Transverse colon (tissue), 4 donors: ENCODE measurements around the gene DHX34. TPM values are rescaled to one million over a fixed set of nuclear protein-coding genes. Genes with fewer than 3 reads are reported as not detected.
"Not testable (repeated sequence)": the region's sequence is repeated elsewhere in the genome, so short reads cannot be mapped to it uniquely, and the experiment has no call there.

Experiments used
- DNase-seq: peaks from one replicate; pipeline ENCODE4 v3.0.0-alpha.2; 2019
- H3K27ac ChIP-seq, 4 donors: fragments of 200-600 bp; sonication (generic); 2 replicates each; pipeline ENCODE4 v1.5.1; 2016 to 2018; ENCODE audit warnings: inconsistent platforms in 4 of 4
- H3K27me3 ChIP-seq: fragments of 200-600 bp; sonication (generic); 2 replicates; pipeline ENCODE4 v1.5.1; 2017; ENCODE audit warnings: inconsistent platforms
- H3K36me3 ChIP-seq, 4 donors: fragments of 200-600 bp; sonication (generic); 2 replicates each; pipeline ENCODE4 v1.5.1; 2017 to 2019; ENCODE audit warnings: inconsistent platforms in 4 of 4
- H3K4me1 ChIP-seq, 4 donors: fragments of 200-600 bp; sonication (generic); 2 replicates each; pipeline ENCODE4 v1.5.1; 2017 to 2020; ENCODE audit warnings: inconsistent platforms in 4 of 4
- H3K4me3 ChIP-seq, 4 donors: fragments of 200-600 bp; sonication (generic); 1 replicate in 1 of 4; 2 replicates in 3 of 4; pipeline versions ENCODE4 v1.5.1 to v1.6.1; 2017 to 2019; ENCODE audit warnings: inconsistent platforms in 4 of 4
- H3K9me3 ChIP-seq, 2 donors: fragments of 200-600 bp; sonication (generic); 2 replicates each; pipeline ENCODE4 v1.5.1; 2017 to 2019; ENCODE audit warnings: inconsistent platforms in 2 of 2
- EP300 ChIP-seq: sonication (generic); formaldehyde crosslinking; IDR thresholded peaks from one replicate; pipeline ENCODE4 v1.6.1; 2017; ENCODE audit warnings: antibody characterized with exemption, low read depth
- POLR2A ChIP-seq: fragments of 450-650 bp; IDR thresholded peaks from one replicate; pipeline ENCODE4 v1.6.1; 2016; ENCODE audit warnings: antibody characterized with exemption, mild to moderate bottlenecking, moderate library complexity
- POLR2AphosphoS5 ChIP-seq, 3 donors: sonication (generic); formaldehyde crosslinking; IDR thresholded peaks; one replicate each; pipeline ENCODE4 v1.6.1; 2016; ENCODE audit warnings: antibody characterized with exemption in 3 of 3
- WGBS, 2 donors: methylation state at CpG; one replicate each; pipeline ENCODE4 v1.1.5; 2018; ENCODE audit warnings: low coverage in 1 of 2; 5-methylcytosine and 5-hydroxymethylcytosine counted together
- in situ Hi-C, 4 donors: fragments of 200-750 bp; cut with MboI; loops; one replicate each; pipeline versions ENCODE4 v1.15.0 to v1.15.1; 2017; ENCODE audit warnings: low sequenced_read_pairs in 3 of 4, low pct_ligation_motif_present in 1 of 4, low pct_unique_long_range_greater_than_20kb in 1 of 4
- intact Hi-C: fragments of 100-400 bp; cut with DNase I; formaldehyde crosslinking; loops from one replicate; pipeline ENCODE4 v1.15.1; 2023; ENCODE audit warnings: low total_unique reads
- total RNA-seq, 4 donors: library from RNA; depleted of rRNA; stranded (reverse); fragments of >200 nt; gene quantifications; one replicate each; pipeline ENCODE4 v1.1.0, GENCODE V29; 2016
- TF ChIP-seq, protein P1 (sequence below), 5 experiments: fragments of 200-600 bp in 3 of 5; fragments of 450-650 bp in 2 of 5; sonication (generic) in 3 of 5; IDR thresholded peaks; 1 replicate in 2 of 5; 2 replicates in 3 of 5; pipeline ENCODE4 v1.5.1; 2016 to 2017; ENCODE audit warnings: antibody characterized with exemption in 5 of 5, inconsistent platforms in 3 of 5, mild to moderate bottlenecking in 2 of 5, moderate library complexity in 1 of 5

DHX34 gene
- total RNA-seq, 4 donors from 2014 or later: 12.4 to 30.3 (median 21.3) TPM

DNA sequence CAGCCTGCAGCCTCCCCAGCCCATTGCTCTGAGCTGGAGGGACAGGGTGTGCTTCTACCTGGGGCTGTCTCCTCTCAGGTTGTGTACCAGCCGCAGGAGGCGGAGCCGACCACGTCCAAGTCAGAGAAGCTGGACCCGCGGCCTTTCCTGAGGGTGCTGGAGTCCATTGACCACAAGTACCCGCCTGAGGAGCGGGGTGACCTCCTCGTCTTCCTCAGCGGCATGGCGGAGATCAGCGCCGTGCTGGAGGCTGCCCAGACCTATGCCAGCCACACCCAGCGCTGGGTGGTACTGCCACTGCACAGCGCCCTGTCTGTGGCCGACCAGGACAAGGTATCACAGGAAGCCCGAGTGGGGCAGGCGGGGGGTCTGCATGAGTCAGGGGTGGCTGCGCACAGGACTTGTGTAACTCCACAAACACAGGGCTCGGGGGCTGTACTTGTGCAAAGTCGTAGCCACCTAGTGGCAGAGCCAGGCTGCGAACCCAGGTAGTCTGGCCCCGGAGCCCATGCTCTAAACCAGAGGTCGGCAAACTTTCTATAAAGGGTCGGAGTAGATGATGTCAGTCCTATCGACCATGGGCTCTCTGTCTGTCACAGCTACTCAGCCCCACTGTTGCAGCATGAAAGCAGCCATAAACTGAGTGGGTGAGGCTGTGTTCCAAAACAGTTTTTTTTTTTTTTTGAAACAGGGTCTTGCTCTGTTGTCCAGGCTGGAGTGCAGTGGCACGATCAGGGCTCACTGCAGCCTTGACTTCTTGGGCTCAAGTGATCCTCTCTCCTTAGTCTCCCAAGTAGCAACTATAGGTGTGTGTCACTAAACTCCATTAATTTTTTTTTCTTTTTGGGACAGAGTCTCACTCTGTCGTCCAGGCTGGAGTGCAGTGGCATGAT is 8.9 kb downstream of the DHX34 start:
- H3K9me3 ChIP-seq: no peaks in the 10 kb centered on the region
- no peaks in the 10 kb centered on the region for H3K4me1 ChIP-seq
- H3K27me3 ChIP-seq: no peaks in the 10 kb centered on the region
- DNase-seq: no peak
- no peak overlapping the region for H3K27ac ChIP-seq
- TF ChIP-seq EP300 (no peak), POLR2AphosphoS5 (IDR thresholded peaks at IDR 0.05) (no peak), POLR2A (no peak)
- TF ChIP-seq, protein P1, sequence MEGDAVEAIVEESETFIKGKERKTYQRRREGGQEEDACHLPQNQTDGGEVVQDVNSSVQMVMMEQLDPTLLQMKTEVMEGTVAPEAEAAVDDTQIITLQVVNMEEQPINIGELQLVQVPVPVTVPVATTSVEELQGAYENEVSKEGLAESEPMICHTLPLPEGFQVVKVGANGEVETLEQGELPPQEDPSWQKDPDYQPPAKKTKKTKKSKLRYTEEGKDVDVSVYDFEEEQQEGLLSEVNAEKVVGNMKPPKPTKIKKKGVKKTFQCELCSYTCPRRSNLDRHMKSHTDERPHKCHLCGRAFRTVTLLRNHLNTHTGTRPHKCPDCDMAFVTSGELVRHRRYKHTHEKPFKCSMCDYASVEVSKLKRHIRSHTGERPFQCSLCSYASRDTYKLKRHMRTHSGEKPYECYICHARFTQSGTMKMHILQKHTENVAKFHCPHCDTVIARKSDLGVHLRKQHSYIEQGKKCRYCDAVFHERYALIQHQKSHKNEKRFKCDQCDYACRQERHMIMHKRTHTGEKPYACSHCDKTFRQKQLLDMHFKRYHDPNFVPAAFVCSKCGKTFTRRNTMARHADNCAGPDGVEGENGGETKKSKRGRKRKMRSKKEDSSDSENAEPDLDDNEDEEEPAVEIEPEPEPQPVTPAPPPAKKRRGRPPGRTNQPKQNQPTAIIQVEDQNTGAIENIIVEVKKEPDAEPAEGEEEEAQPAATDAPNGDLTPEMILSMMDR (IDR thresholded peaks at IDR 0.05): no peak
- intact Hi-C loops (loop anchor here (2.0 kb wide), 1 partner anchor 63 kb away; no protein-coding TSS in a partner anchor), in situ Hi-C loops (no loop called here)
- H3K4me3 ChIP-seq: no peak overlapping the region
- WGBS, 2 donors: 92 to 100% methylated on average over 2 to 28 of the region's 28 CpGs
- peaks cover 0 to 61% (median 24%) of the 10 kb centered on the region in 4 donors for H3K36me3 ChIP-seq

DNA sequence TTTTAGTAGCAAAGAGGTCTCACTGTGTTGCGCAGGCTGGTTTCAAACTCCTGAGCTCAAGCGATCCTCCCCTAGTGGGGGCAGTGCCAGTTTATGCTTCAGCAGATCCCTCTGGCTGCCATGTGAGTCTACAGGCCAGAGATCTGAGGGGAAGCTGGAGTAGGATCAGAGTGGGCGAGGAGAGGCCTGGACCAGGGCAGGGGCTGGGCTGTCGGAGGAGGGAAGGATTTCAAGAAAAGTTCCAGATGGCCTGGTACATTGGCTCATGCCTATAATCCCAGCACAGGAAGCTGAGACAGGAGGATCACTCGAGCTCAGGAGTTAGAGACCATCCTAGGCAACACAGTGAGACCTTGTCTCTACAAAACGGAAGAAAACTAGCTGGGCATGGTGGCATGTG is 9.8 kb downstream of the DHX34 start:
- H3K27ac ChIP-seq: no peak overlapping the region
- TF ChIP-seq, protein P1 (IDR thresholded peaks at IDR 0.05): no peak
- H3K27me3 ChIP-seq: no peaks in the 10 kb centered on the region
- peaks cover 0 to 63% (median 27%) of the 10 kb centered on the region in 4 donors for H3K36me3 ChIP-seq
- in situ Hi-C loops: no loop called here
- H3K4me1 ChIP-seq: no peaks in the 10 kb centered on the region
- WGBS, 2 donors: 86 to 100% methylated on average over 1 to 6 of the region's 6 CpGs
- H3K4me3 ChIP-seq: no peak overlapping the region
- no peak for DNase-seq
- intact Hi-C loops: loop anchor here (2.0 kb wide), 1 partner anchor 62 kb away; no protein-coding TSS in a partner anchor
- no peaks in the 10 kb centered on the region for H3K9me3 ChIP-seq

DNA sequence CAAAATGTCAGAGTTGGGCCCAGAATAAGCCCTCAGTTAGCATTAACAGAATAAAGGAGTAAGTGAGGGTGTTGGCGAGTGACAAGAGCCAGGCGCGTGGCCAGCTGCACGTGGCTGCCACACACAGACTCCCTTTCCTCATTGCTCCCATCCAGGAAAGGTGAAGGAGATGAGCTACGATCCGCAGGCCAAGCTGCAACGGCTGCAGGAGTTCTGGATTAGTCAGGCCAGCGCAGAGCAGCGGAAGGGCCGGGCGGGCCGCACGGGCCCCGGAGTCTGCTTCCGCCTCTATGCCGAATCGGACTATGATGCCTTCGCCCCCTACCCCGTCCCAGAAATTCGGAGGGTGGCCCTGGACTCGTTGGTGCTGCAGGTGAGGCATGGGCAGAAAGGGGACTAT is 13.2 kb downstream of the DHX34 start:
- no peaks in the 10 kb centered on the region for H3K4me1 ChIP-seq
- H3K27me3 ChIP-seq: no peaks in the 10 kb centered on the region
- in situ Hi-C loops: no loop called here
- TF ChIP-seq, protein P1 (IDR thresholded peaks at IDR 0.05): no peak
- TF ChIP-seq EP300 (no peak), POLR2A (no peak)
- intact Hi-C loops: no loop called here
- no peak for DNase-seq
- H3K4me3 ChIP-seq: no peak overlapping the region
- peaks cover 0 to 46% (median 20%) of the 10 kb centered on the region in 4 donors for H3K36me3 ChIP-seq
- H3K27ac ChIP-seq: no peak overlapping the region
- WGBS, 2 donors: 94% methylated on average over 20 of the region's 21 CpGs; no CpG with 5 or more reads in 1 of the 2 donors
- H3K9me3 ChIP-seq: no peaks in the 10 kb centered on the region

DNA sequence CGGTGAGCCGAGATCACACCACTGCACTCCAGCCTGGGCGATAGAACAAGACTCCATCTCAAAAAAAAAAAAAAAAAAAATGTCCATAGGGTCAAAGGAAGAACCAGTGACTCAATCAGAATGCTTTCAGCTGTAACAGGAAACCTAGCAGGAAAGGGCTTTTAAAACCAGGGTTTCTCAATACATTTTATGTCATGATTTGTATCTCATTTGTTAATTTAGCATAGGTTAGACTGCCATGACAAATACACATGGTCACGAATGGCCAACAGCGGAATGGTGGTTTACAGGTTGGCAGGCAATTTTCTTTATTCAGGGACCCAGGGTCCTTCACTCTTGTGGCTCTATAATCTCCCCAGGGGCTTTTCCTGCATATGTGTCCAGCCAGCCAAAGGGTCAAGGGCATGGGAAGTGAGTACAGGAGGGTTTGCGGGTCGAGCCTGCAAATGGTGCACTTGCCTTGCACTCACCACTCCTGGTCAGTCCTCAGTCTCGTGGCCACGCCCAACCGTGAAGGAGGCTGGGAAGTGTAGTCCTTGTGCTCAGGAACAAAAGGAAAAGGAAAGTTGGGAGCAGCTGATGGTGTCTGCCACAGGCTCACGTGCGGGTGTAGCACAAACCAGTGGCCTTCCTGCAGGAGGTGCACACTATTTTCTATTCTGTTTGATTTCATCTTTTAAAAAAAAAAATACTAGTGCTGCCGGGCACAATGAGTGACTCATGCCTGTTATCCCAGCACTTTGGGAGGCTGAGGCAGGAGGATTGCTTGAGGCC is 14.8 kb downstream of the DHX34 start:
- H3K27ac ChIP-seq: no peak overlapping the region
- peaks cover 0 to 34% (median 14%) of the 10 kb centered on the region in 4 donors for H3K36me3 ChIP-seq
- in situ Hi-C loops (no loop called here), intact Hi-C loops (no loop called here)
- no peaks in the 10 kb centered on the region for H3K27me3 ChIP-seq
- H3K4me1 ChIP-seq: no peaks in the 10 kb centered on the region
- 78 to 86% methylated on average over 7 to 13 of the region's 13 CpGs for WGBS, 2 donors
- no peak for DNase-seq
- TF ChIP-seq POLR2A: no peak
- no peak for TF ChIP-seq EP300
- TF ChIP-seq POLR2AphosphoS5 (IDR thresholded peaks at IDR 0.05): no peak
- TF ChIP-seq, protein P1 (IDR thresholded peaks at IDR 0.05): no peak
- H3K4me3 ChIP-seq: no peak overlapping the region
- H3K9me3 ChIP-seq: no peaks in the 10 kb centered on the region

DNA sequence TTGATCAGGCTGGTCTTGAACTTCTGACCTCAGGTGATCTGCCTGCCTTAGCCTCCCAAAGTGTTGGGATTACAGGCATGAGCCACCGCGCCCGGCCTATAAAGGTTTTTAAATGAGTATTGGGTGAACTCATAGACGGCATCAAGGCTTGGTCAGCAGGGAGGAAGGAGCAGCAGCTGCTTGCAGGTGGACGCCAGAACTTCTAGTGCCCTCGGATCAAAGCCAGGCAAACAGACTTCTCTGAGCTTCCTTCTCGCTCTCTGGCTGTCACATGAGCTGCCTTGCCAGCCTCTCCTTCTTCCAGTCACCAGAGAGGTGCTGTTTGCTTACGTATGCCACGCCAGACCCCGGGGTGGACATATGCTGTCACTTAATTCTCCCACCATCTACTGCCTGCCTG is 16.3 kb downstream of the DHX34 start:
- H3K27me3 ChIP-seq, intact Hi-C loops, H3K4me3 ChIP-seq, in situ Hi-C loops, H3K4me1 ChIP-seq, DNase-seq, H3K27ac ChIP-seq, H3K9me3 ChIP-seq: not testable (repeated sequence)
- 87 to 100% methylated on average over 3 to 10 of the region's 10 CpGs for WGBS, 2 donors
- peaks cover 0 to 31% (median 14%) of the 10 kb centered on the region in 4 donors for H3K36me3 ChIP-seq
